ENCODE results near the gene HOXD10. TPM values are rescaled to one million over a fixed set of nuclear protein-coding genes. Genes with fewer than 3 reads are reported as not detected.
A peak's percentile ranks its signal among the peaks of the same experiment; 100 is the strongest.

Gene HOXD10
- total RNA-seq, 1 donor from 2014 or later, result not detected

GRCh38 chr2:176082824-176083751, 33.5 kb upstream of the HOXD10 start:
- Mint-ChIP-seq H3K4me1 (peaks cover 7% of the 10 kb centered on the region), H3K27me3 (peaks cover 72% of the 10 kb centered on the region), H3K27ac (peak overlapping the region; percentile 41), H3K4me3 (no peak overlapping the region), H3K36me3 (ENCODE audit: low read depth) (peaks cover 5% of the 10 kb centered on the region), H3K9me3 (peaks cover 4% of the 10 kb centered on the region)
- no peak for TF ChIP-seq CTCF (IDR thresholded peaks at IDR 0.05)
- POLR2A ChIA-PET, result no interaction called here
- intact Hi-C loops (cut with micrococcal nuclease), result no loop called here
- DNase-seq (no peak), ATAC-seq (ENCODE audit: low read depth) (no peak)
- CTCF ChIA-PET, result interaction anchor here (1.1 kb wide), 1 partner anchor 44 kb away, joined by 3 read pairs; no protein-coding TSS in a partner anchor

GRCh38 chr2:176083796-176084261, 32.7 kb upstream of the HOXD10 start, which contains the start of gene EVX2:
EVX2 (minus strand) TSS chr2:176083962; CDS start chr2:176083776, 186 bp downstream.
- Mint-ChIP-seq H3K4me3 (no peak within 1 kb of the TSS), H3K9me3 (peaks cover 4% of the 10 kb centered on the region), H3K4me1 (peaks cover 11% of the 10 kb centered on the region), H3K27ac (peak within 1 kb of the TSS; percentile 41), H3K27me3 (peaks cover 71% of the 10 kb centered on the region), H3K36me3 (ENCODE audit: low read depth) (peaks cover 2% of the 10 kb centered on the region)
- intact Hi-C loops (cut with micrococcal nuclease), result loop anchor here (2.0 kb wide), 2 partner anchors 27 to 47 kb away; no protein-coding TSS in a partner anchor
- no peak for ATAC-seq (ENCODE audit: low read depth)
- ChIA-PET CTCF (no interaction called here), POLR2A (interaction anchor here (0.7 kb wide), 1 partner anchor 15 kb away, joined by 7 read pairs; no protein-coding TSS in a partner anchor)
- no peak for DNase-seq
- no peak for TF ChIP-seq CTCF (IDR thresholded peaks at IDR 0.05)

GRCh38 chr2:176084611-176085119, 31.9 kb upstream of the HOXD10 start:
- peaks cover 3% of the 10 kb centered on the region for H3K9me3 Mint-ChIP-seq
- ChIA-PET CTCF (no interaction called here), POLR2A (interaction anchor here (0.7 kb wide), 1 partner anchor 14 kb away, joined by 7 read pairs; no protein-coding TSS in a partner anchor)
- no peak for TF ChIP-seq CTCF (IDR thresholded peaks at IDR 0.05)
- peaks cover 72% of the 10 kb centered on the region for H3K27me3 Mint-ChIP-seq
- DNase-seq, result no peak
- intact Hi-C loops (cut with micrococcal nuclease), result loop anchor here (2.0 kb wide), 2 partner anchors 26 to 46 kb away; no protein-coding TSS in a partner anchor
- no peak overlapping the region for H3K4me3 Mint-ChIP-seq
- no peaks in the 10 kb centered on the region for H3K36me3 Mint-ChIP-seq (ENCODE audit: low read depth)
- peaks cover 5% of the 10 kb centered on the region for H3K4me1 Mint-ChIP-seq
- no peak for ATAC-seq (ENCODE audit: low read depth)
- H3K27ac Mint-ChIP-seq, result peak overlapping the region; percentile 35

GRCh38 chr2:176085120-176085788, 31.3 kb upstream of the HOXD10 start:
- no peak for TF ChIP-seq CTCF (IDR thresholded peaks at IDR 0.05)
- peaks cover 77% of the 10 kb centered on the region for H3K27me3 Mint-ChIP-seq
- H3K4me1 Mint-ChIP-seq, result peaks cover 5% of the 10 kb centered on the region
- intact Hi-C loops (cut with micrococcal nuclease), result loop anchor here (2.0 kb wide), 2 partner anchors 26 to 46 kb away; no protein-coding TSS in a partner anchor
- H3K4me3 Mint-ChIP-seq, result no peak overlapping the region
- peak overlapping the region; percentile 35 for H3K27ac Mint-ChIP-seq
- ChIA-PET CTCF (no interaction called here), POLR2A (no interaction called here)
- no peaks in the 10 kb centered on the region for H3K36me3 Mint-ChIP-seq (ENCODE audit: low read depth)
- DNase-seq (no peak), ATAC-seq (ENCODE audit: low read depth) (no peak)
- H3K9me3 Mint-ChIP-seq, result peaks cover 3% of the 10 kb centered on the region
